A673 (cell line): ENCODE measurements around the gene ROBO4. TPM values are rescaled to one million over a fixed set of nuclear protein-coding genes. Genes with fewer than 3 reads are reported as not detected.

Source experiments
- BruUV-seq: library from RNA; stranded (reverse); fragments of 400-500 nt; replicated peaks from 2 replicates; lab custom pipeline; 2021; lab: Mats Ljungman, UMichigan
- CTCF ChIA-PET: fragments of 300-600 bp; sonication (Branson Sonifier 250); formaldehyde crosslinking; loops from one replicate; lab custom pipeline; 2022; ENCODE audit warnings: antibody characterized with exemption; lab: Charles Lee
- POLR2A ChIA-PET: fragments of 300-600 bp; sonication (Branson Sonifier 250); formaldehyde crosslinking; loops from one replicate; lab custom pipeline; 2022; ENCODE audit warnings: antibody characterized with exemption; ENCODE audit not compliant: low non-redundant PET; lab: Charles Lee
- DNase-seq: peaks from one replicate; pipeline ENCODE4 v3.0.0-alpha.2; 2015; ENCODE audit warnings: low spot score
- H3K27ac ChIP-seq: fragments of 200-600 bp; sonication (generic); 2 replicates; pipeline ENCODE4 v1.5.1; 2016; ENCODE audit warnings: mixed run types, low read depth, mild to moderate bottlenecking, mixed read lengths, antibody characterized with exemption, low read length; ENCODE audit not compliant: poor library complexity, severe bottlenecking
- H3K27me3 ChIP-seq: fragments of 200-600 bp; sonication (generic); replicated peaks from 2 replicates; pipeline ENCODE4 v1.6.1; 2017; ENCODE audit warnings: mixed run types, low read depth, mild to moderate bottlenecking, mixed read lengths, antibody characterized with exemption, low read length; ENCODE audit not compliant: insufficient read depth, poor library complexity
- H3K36me3 ChIP-seq: fragments of 200-600 bp; sonication (generic); 2 replicates; pipeline ENCODE4 v1.6.1; 2016; ENCODE audit warnings: mixed run types, mild to moderate bottlenecking, mixed read lengths, antibody characterized with exemption, low read length; ENCODE audit not compliant: insufficient read depth, poor library complexity, severe bottlenecking
- H3K4me1 ChIP-seq: fragments of 200-600 bp; sonication (generic); 2 replicates; pipeline ENCODE4 v1.6.1; 2017; ENCODE audit warnings: mixed run types, mild to moderate bottlenecking, mixed read lengths, antibody characterized with exemption, low read length; ENCODE audit not compliant: insufficient read depth, poor library complexity, severe bottlenecking
- H3K4me3 ChIP-seq: fragments of 200-600 bp; sonication (generic); 2 replicates; pipeline ENCODE4 v1.5.1; 2016; ENCODE audit warnings: low read depth, mixed run types, mild to moderate bottlenecking, mixed read lengths, low read length; ENCODE audit not compliant: poor library complexity, severe bottlenecking
- H3K9me3 ChIP-seq: fragments of 200-600 bp; sonication (generic); 2 replicates; pipeline ENCODE4 v1.6.1; 2016; ENCODE audit warnings: mixed run types, low read depth, mild to moderate bottlenecking, mixed read lengths, antibody characterized with exemption, low read length; ENCODE audit not compliant: poor library complexity, severe bottlenecking
- EZH2 ChIP-seq: fragments of 200-600 bp; sonication (generic); IDR thresholded peaks from 2 replicates; pipeline ENCODE4 v1.6.1; 2017; ENCODE audit warnings: borderline replicate concordance, low read depth, mild to moderate bottlenecking, mixed read lengths, antibody characterized with exemption, low read length; ENCODE audit not compliant: poor library complexity, severe bottlenecking
- intact Hi-C: fragments of 100-400 bp; cut with micrococcal nuclease; formaldehyde crosslinking; loops from one replicate; pipeline ENCODE4 v1.10.0; 2022; ENCODE audit not compliant: unreplicated experiment
- total RNA-seq: library from RNA; stranded (reverse); gene quantifications from 2 replicates; pipeline ENCODE4 v1.2.3, GENCODE V29; 2021
- TF ChIP-seq, protein P1 (sequence below): fragments of 300-800, 200-600 bp; sonication (generic); conservative IDR thresholded peaks from 2 replicates; pipeline ENCODE4 v1.5.1; 2017; ENCODE audit warnings: low read depth, mild to moderate bottlenecking, antibody characterized with exemption, low read length, moderate library complexity, mixed read lengths

Gene ROBO4
- total RNA-seq, 1 experiment from 2014 or later, result not detected

DNA sequence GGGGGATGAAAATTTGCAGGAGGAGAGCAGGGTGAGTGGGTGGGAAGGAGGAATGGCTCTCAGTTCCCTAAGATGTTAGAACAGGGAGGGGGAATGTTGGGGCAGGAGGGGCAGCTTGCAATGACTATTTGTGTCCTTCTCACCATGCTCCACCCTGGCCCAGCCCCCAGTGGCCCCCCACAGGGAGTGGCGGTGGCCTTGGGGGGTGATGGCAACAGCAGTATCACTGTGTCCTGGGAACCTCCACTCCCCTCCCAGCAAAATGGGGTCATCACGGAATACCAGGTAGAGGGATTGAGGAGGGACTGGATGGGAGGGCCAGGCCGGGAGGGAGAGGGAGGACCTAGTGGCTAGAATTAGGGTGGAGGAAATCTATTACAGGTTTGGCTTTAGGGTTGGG is 22.3 kb downstream of the ROBO4 start:
- Histone ChIP-seq H3K9me3 (no peaks in the 10 kb centered on the region), H3K36me3 (no peaks in the 10 kb centered on the region), H3K4me3 (peak overlapping the region; percentile 58), H3K27ac (no peak overlapping the region), H3K4me1 (no peaks in the 10 kb centered on the region), H3K27me3 (peaks cover 28% of the 10 kb centered on the region)
- intact Hi-C loops, result no loop called here
- DNase-seq, result no peak
- ChIA-PET POLR2A (no interaction called here), CTCF (interaction anchor here (0.9 to 1.5 kb wide), 3 partner anchors 89 to 216 kb away, joined by 3 to 6 read pairs (median 3); no protein-coding TSS in a partner anchor)
- TF ChIP-seq, protein P1, sequence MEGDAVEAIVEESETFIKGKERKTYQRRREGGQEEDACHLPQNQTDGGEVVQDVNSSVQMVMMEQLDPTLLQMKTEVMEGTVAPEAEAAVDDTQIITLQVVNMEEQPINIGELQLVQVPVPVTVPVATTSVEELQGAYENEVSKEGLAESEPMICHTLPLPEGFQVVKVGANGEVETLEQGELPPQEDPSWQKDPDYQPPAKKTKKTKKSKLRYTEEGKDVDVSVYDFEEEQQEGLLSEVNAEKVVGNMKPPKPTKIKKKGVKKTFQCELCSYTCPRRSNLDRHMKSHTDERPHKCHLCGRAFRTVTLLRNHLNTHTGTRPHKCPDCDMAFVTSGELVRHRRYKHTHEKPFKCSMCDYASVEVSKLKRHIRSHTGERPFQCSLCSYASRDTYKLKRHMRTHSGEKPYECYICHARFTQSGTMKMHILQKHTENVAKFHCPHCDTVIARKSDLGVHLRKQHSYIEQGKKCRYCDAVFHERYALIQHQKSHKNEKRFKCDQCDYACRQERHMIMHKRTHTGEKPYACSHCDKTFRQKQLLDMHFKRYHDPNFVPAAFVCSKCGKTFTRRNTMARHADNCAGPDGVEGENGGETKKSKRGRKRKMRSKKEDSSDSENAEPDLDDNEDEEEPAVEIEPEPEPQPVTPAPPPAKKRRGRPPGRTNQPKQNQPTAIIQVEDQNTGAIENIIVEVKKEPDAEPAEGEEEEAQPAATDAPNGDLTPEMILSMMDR, result no peak
- no peak for TF ChIP-seq EZH2
- no TSS peak for BruUV-seq

DNA sequence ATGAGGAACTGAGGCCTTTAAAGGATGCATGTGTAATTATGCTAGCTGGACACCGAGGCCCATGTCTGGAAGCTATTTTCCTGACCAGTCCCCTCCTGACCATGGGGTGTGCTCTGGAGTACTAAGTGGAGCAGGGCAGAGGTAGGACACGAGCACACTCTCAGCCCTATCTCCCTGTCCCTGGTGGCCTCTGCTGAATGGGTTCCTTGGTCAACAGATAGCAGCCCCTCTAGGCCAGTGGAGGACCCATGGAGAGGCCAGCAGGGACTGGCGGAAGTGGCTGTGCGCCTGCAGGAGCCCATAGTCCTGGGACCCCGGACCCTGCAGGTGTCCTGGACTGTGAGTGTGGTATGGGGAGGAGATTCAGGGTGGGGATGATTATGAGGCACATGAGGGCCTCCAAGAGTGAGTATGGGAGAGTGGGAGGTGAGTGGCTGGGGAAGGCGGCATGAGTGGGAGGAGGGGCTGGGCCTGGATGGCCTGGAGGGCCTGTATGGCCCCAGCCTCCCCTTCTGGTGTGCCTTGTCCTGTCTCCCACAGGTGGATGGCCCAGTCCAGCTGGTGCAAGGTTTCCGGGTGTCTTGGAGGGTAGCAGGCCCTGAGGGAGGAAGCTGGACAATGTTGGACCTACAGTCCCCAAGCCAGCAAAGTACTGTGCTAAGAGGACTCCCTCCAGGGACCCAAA is 23.0 kb downstream of the ROBO4 start:
- BruUV-seq, result no TSS peak

DNA sequence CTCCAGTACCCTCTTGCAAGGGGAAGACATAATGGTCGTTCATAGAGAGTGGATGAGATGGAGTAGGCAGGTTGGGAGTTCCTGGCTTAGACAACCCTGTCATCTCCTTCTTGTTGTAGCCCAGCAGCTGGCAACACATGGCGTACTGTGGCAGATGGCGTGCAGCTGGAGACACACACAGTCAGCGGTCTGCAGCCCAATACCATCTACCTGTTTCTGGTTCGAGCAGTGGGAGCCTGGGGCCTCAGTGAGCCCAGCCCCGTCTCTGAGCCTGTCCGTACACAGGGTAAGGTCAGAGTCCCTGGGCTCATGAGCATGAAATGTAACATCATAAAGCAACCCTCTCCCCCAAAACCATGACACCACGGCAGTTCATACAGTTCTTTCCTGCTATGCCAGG is 23.7 kb downstream of the ROBO4 start:
- BruUV-seq, result no TSS peak
- Histone ChIP-seq H3K9me3 (no peaks in the 10 kb centered on the region), H3K4me3 (no peak overlapping the region), H3K27ac (no peak overlapping the region), H3K36me3 (no peaks in the 10 kb centered on the region), H3K27me3 (peaks cover 43% of the 10 kb centered on the region), H3K4me1 (no peaks in the 10 kb centered on the region)
- intact Hi-C loops, result no loop called here
- ChIA-PET CTCF (interaction anchor here (0.6 kb wide), 1 partner anchor 16 kb away, joined by 3 read pairs; no protein-coding TSS in a partner anchor), POLR2A (no interaction called here)
- TF ChIP-seq, protein P1, result no peak
- no peak for TF ChIP-seq EZH2
- DNase-seq, result no peak

More for the DNA sequence above, 23.0 kb downstream of the ROBO4 start:
- no peak overlapping the region for H3K27ac ChIP-seq
- no peak for DNase-seq
- intact Hi-C loops, result no loop called here
- H3K27me3 ChIP-seq, result peaks cover 35% of the 10 kb centered on the region
- CTCF ChIA-PET, result no interaction called here
- no peaks in the 10 kb centered on the region for H3K9me3 ChIP-seq
- TF ChIP-seq, protein P1, result no peak
- no peak for TF ChIP-seq EZH2
- POLR2A ChIA-PET, result no interaction called here
- no peak overlapping the region for H3K4me3 ChIP-seq
- no peaks in the 10 kb centered on the region for H3K36me3 ChIP-seq
- H3K4me1 ChIP-seq, result no peaks in the 10 kb centered on the region
